Measurements from ENCODE around the gene KIF25.

DNA sequence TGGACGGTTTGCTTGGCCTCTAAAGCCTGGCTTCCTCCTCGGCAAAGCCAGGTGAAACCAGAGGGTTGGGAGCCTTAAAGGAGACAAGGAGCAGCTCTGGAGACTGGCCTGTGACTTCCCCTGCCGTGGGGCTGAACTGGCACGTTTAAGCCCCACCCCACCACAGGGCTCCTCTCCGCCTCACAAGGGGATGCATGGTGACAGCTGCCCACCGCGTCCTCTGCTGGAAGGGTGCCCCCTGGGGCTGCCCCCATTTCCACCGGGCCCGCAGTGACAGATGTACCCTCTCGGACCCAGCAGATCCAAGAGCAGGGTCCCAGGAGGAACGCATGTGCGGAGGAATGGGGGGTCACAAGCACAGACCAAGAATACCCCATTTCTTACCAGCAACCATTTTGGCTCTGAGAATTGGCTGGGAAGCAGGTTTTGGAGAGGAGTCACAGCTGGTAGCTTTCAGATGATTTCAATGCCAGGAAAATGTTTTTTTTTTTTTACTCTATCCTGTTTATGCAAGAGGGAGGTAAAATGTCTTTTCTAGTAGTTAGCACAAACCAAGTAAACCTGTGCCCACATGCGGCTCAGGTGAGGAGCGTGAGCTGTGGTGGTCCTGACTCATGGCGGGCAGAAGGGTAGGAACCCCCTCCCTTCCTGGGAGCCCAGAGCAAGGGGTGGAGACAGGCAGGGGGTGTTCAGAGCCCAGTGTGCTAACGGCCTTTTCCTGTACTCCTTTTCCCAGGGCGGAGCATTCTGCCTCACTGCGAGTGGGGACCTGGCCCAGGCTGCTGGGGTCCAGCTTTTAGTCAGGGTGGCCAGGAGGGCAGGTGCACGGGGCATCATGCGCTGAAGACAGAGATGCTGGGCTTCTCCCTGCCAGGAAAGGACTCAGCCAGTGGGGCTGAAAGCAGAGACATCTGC lies 48.5 kb downstream of the KIF25 start:
- TF ChIP-seq ZC3H10 (CRISPR knock-in tag; IDR thresholded peaks at IDR 0.05) (no peak), ZFP30 (CRISPR knock-in tag; IDR thresholded peaks at IDR 0.05) (no peak), GLIS3 (CRISPR knock-in tag; IDR thresholded peaks at IDR 0.05) (no peak), ISL1 (CRISPR knock-in tag; IDR thresholded peaks at IDR 0.05) (no peak)
- TF ChIP-seq, protein P1, sequence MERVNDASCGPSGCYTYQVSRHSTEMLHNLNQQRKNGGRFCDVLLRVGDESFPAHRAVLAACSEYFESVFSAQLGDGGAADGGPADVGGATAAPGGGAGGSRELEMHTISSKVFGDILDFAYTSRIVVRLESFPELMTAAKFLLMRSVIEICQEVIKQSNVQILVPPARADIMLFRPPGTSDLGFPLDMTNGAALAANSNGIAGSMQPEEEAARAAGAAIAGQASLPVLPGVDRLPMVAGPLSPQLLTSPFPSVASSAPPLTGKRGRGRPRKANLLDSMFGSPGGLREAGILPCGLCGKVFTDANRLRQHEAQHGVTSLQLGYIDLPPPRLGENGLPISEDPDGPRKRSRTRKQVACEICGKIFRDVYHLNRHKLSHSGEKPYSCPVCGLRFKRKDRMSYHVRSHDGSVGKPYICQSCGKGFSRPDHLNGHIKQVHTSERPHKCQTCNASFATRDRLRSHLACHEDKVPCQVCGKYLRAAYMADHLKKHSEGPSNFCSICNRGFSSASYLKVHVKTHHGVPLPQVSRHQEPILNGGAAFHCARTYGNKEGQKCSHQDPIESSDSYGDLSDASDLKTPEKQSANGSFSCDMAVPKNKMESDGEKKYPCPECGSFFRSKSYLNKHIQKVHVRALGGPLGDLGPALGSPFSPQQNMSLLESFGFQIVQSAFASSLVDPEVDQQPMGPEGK (CRISPR knock-in tag; IDR thresholded peaks at IDR 0.05; ENCODE audit: borderline replicate concordance) = no peak
